Measurements from ENCODE around the gene SCD. TPM values are rescaled to one million over a fixed set of nuclear protein-coding genes. Genes with fewer than 3 reads are reported as not detected.

Gene SCD
- total and polyA plus RNA-seq, 2 of the 13 experiments (the other 11 are each of a cell fraction or from before 2014, with no cell fraction given): 492 to 512 TPM

GRCh38 chr10:100346351-100346764 lies 675 bp upstream of the SCD start (continued):
- TF ChIP-seq ZBTB40 (IDR thresholded peaks at IDR 0.05) (no peak), ZBTB40 (CRISPR knock-in tag; IDR thresholded peaks at IDR 0.05) (peak; percentile 86), ZNF710 (CRISPR knock-in tag; IDR thresholded peaks at IDR 0.05; ENCODE audit: borderline replicate concordance) (no peak), ZNF569 (CRISPR knock-in tag; IDR thresholded peaks at IDR 0.05; ENCODE audit: borderline replicate concordance) (0 out of 2 replicates have a peak, but pooled peaks have one; percentile 67), SRSF9 (IDR thresholded peaks at IDR 0.05; ENCODE audit: borderline replicate concordance, insufficient read depth, low read depth, low read length, poor library complexity, severe bottlenecking) (no peak), SCMH1 (CRISPR knock-in tag; IDR thresholded peaks at IDR 0.05; ENCODE audit: borderline replicate concordance) (no peak), POGK (CRISPR knock-in tag; conservative IDR thresholded peaks at IDR 0.05) (peak; percentile 16; the same call in 1 of the 2 replicates), GABPA (IDR thresholded peaks at IDR 0.05; ENCODE audit: low read depth, low read length) (no peak), GABPA (CRISPR knock-in tag; IDR thresholded peaks at IDR 0.05; ENCODE audit: low read depth) (no peak; the same call in 1 of the 2 replicates), ZNF547 (CRISPR knock-in tag; IDR thresholded peaks at IDR 0.05) (no peak), REST (IDR thresholded peaks at IDR 0.05; ENCODE audit: borderline replicate concordance in 1 of 2, low read depth in 1 of 2, low read length in 2 of 2) (peak in 1 of 2 experiments; percentile 48; a peak in 1 of 4 replicates), ERF (CRISPR knock-in tag; IDR thresholded peaks at IDR 0.05) (peak; percentile 85)
